Dermis microvascular lymphatic vessel endothelial cell (primary cell): ENCODE measurements around the gene ASS1. TPM values are rescaled to one million over a fixed set of nuclear protein-coding genes. Genes with fewer than 3 reads are reported as not detected.

Experiments
- DNase-seq, 2 donors: peaks; one replicate each; pipeline versions ENCODE4 v3.0.0 to v3.0.0-alpha.2; 2010; ENCODE audit warnings: low read depth in 2 of 2
- total RNA-seq: library from RNA; depleted of rRNA; stranded (reverse); fragments of >200 nt; gene quantifications from 2 replicates; pipeline ENCODE4 v1.2.1, GENCODE V29; 2014

Gene ASS1
- total RNA-seq, 1 donor from 2014 or later: 2.3 TPM

- no peak for DNase-seq
Measured at GRCh38 chr9:130454096-130454811, 9.5 kb downstream of the ASS1 start.

- DNase-seq: no peak
Measured at GRCh38 chr9:130454812-130455325, 10.1 kb downstream of the ASS1 start.

- no peak for DNase-seq
Measured at GRCh38 chr9:130458027-130458803, 13.5 kb downstream of the ASS1 start.

GRCh38 chr9:130458804-130459067 lies 14.0 kb downstream of the ASS1 start:
- no peak for DNase-seq

GRCh38 chr9:130459151-130459550 lies 14.4 kb downstream of the ASS1 start:
- no peak for DNase-seq

- DNase-seq: no peak
Measured at GRCh38 chr9:130459941-130460669, 15.3 kb downstream of the ASS1 start.

GRCh38 chr9:130461218-130461630 lies 16.5 kb downstream of the ASS1 start:
- DNase-seq: peak in 1 of 2 donors; percentile 37

- no peak for DNase-seq
Measured at GRCh38 chr9:130461731-130462130, 17.0 kb downstream of the ASS1 start.

- no peak for DNase-seq
Measured at GRCh38 chr9:130462685-130463540, 18.2 kb downstream of the ASS1 start.

GRCh38 chr9:130463763-130464745 lies 19.3 kb downstream of the ASS1 start:
- no peak for DNase-seq

GRCh38 chr9:130465383-130466096 lies 20.8 kb downstream of the ASS1 start:
- no peak for DNase-seq

- no peak for DNase-seq
Measured at GRCh38 chr9:130466537-130467217, 21.9 kb downstream of the ASS1 start.

- no peak for DNase-seq
Measured at GRCh38 chr9:130467316-130467715, 22.6 kb downstream of the ASS1 start.

GRCh38 chr9:130468566-130468965 lies 23.8 kb downstream of the ASS1 start:
- DNase-seq: no peak

- DNase-seq: no peak
Measured at GRCh38 chr9:130470269-130470668, 25.5 kb downstream of the ASS1 start.

- no peak for DNase-seq
Measured at GRCh38 chr9:130470950-130471349, 26.2 kb downstream of the ASS1 start.

GRCh38 chr9:130471411-130472183 lies 26.8 kb downstream of the ASS1 start:
- DNase-seq: no peak

GRCh38 chr9:130472184-130472705 lies 27.5 kb downstream of the ASS1 start:
- DNase-seq: no peak
